Daoy (cell line): Measurements from ENCODE around the gene ZNF681. TPM values are rescaled to one million over a fixed set of nuclear protein-coding genes. Genes with fewer than 3 reads are reported as not detected.
"Not testable (repeated sequence)": the region's sequence is repeated elsewhere in the genome, so short reads cannot be mapped to it uniquely, and the experiment has no call there.

Experiments
- DNase-seq: peaks from one replicate; pipeline ENCODE4 v3.0.0-alpha.2; 2015; ENCODE audit warnings: low read depth
- total RNA-seq: library from RNA; depleted of rRNA; stranded (reverse); fragments of >200 nt; shearing (Covaris generic); gene quantifications from 2 replicates; pipeline ENCODE4 v1.2.3, GENCODE V29; 2014

ZNF681 gene
- total RNA-seq, 1 experiment from 2014 or later, result 1.9 TPM

GRCh38 chr19:23774106-23774505, 15.4 kb upstream of the ZNF681 start:
- no peak for DNase-seq

DNA sequence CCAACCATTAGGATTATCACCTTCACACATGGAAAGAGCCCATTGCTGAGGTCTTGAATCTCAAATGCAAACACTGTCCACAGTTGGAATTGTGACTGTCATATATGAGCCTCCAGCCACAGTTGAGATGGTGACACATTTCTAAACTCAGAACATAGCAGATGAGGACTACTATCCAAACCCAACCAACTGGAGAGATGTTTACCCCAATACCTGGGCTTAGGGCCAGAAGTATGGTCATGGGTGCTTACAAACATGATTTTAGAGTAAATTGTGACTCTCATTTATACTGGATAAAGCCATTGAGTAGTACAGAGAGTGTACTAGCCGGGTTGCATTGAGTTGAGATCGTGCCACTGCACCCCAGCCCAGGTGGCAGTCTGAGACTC, 14.0 kb upstream of the ZNF681 start:
- no peak for DNase-seq

GRCh38 chr19:23771761-23772674, 13.3 kb upstream of the ZNF681 start:
- no peak for DNase-seq

- DNase-seq, result no peak
These were observed 12.6 kb upstream of the ZNF681 start for GRCh38 chr19:23771316-23771715.

DNA sequence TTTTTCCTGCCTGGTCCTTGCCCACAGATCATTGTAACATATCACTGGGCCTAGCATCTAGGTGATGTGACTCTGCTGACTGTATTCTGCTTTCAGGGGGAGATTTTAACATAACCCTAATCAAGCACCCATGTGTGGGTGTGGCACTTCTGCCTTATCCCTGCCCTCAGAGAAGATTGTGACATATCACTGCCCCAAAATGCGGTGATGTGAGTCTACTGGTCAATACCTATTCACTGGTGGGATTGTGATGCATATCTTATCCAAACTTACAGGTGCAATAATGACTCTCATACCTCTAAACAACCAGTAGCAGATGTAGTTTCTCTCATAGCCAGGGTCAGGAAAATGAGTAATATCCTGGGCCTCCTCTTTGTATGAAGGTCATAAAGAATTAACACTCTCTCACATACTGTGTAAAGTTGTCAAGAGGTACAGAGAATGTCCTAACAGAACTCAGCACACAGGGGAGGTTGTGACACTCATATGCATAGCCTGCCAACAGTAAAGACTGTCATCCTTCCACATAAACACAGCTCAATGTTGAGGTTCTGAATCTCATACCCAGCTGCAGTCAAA, 12.1 kb upstream of the ZNF681 start:
- DNase-seq, result no peak

- DNase-seq, result no peak
These were observed 11.2 kb upstream of the ZNF681 start for GRCh38 chr19:23769691-23770468.

GRCh38 chr19:23766951-23767350, 8.3 kb upstream of the ZNF681 start:
- DNase-seq, result no peak

GRCh38 chr19:23764781-23765180, 6.1 kb upstream of the ZNF681 start:
- no peak for DNase-seq

DNA sequence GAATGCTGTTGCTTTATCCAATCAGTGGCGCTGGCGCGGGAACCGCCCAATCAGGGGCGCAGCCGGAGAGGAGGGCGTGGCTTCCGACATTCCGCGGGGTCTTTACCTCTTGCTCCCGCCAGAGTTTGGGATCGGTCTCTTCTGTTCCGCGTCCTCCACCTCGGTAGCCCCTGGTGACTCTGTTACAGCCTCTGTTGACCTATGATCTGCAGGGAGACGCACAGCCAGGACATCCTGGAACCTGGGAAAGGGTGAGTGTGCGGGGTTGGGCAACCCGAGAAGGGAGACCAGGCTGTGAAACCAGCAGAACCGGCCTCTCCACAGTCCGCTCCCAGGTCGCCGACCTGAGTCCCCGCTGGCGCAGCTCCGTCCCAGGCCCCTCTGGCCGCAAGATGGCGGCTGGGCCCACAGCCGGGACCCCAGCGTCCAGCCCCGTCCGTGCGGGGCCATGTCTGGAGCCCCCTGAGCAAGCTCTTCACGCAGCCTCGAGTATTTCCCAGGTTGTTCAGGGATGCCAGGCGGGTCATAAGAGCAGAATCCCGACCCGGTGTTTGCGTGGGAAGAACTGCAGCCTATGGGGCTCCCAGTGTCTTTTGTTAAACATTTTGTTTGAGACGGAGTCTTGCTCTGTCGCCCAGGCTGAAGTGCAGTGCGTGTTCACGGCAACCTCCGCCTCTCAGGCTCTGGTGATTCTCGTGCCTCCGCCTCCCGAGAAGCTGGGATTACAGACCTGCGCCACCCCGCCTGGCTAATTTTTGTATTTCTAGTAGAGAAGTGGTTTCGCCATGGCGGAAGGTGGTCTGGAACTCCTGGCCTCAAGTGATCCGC, 4.4 kb upstream of the ZNF681 start:
- DNase-seq, result peak; percentile 91

DNA sequence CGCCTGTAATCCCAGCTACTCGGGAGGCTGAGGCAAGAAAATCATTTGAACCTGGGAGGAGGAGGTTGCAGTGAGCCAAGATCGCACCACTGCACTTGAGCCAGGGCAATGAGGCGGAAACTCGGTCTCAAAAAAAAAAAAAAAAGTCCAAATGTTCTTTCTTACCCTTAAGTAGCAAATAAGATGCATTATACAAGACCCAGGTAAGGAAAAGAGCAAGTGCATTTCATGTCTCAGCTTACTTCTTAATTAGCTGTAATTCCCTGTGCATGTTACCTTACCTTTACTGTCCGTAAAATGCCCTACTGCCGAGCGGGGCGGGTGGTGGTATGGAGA, 3.8 kb upstream of the ZNF681 start:
- DNase-seq, result no peak

DNA sequence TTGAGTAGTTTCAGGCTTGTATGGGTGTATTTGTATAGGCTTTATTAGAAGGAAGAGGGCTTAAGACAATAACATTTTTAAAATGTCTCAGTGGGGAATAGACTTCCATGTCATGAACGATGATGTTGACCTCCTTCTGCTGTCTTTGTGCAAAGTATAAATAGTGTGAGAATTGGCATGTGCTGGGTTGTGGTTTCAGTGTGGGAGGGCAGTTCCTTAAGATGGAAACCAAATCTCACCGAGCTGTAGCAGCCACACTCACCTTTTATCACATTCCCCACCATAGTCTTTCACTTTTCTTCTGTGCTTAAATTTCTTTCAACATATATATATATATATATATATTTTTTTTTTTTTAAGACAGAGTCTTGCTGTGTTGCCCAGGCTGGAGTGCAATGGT, 1.6 kb upstream of the ZNF681 start:
- DNase-seq, result not testable (repeated sequence)

GRCh38 chr19:23743633-23744232, 15.0 kb downstream of the ZNF681 start:
- not testable (repeated sequence) for DNase-seq

DNA sequence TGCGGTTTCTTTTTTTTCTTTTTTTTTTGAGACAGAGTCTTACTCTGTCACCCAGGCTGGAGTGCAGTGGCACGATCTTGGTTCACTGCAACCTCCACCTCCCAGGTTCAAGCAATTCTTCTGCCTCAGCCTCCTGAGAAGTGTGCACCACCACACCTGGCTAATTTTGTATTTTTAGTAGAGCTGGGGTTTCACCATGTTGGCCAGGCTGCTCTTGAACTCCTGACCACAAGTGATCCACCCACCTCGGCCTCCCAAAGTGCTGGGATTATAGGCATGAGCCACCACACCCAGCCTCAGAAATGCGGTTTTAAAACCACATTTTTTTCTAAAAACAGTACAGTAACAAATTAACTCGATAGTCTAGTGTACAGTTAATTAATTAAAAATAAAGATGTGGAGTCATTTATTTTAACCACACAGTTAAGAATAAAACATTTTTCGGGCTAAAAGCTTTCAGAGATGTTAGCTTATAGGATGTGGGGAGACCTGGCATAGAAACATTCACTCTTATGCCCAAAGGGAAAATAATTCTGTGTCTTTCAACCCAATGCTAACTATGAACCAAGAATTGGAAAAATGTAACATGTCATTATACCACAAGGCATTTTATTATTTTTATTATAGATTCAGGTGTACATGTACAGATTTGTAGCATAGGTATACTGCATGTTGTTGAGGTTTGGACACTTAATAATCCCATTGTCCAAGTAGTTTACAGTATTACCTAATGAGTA, 27.8 kb downstream of the ZNF681 start:
- DNase-seq, result not testable (repeated sequence)

- not testable (repeated sequence) for DNase-seq
These were observed 34.5 kb downstream of the ZNF681 start for GRCh38 chr19:23724161-23724560.

- no peak for DNase-seq
These were observed 39.9 kb downstream of the ZNF681 start for GRCh38 chr19:23718802-23719201.

DNA sequence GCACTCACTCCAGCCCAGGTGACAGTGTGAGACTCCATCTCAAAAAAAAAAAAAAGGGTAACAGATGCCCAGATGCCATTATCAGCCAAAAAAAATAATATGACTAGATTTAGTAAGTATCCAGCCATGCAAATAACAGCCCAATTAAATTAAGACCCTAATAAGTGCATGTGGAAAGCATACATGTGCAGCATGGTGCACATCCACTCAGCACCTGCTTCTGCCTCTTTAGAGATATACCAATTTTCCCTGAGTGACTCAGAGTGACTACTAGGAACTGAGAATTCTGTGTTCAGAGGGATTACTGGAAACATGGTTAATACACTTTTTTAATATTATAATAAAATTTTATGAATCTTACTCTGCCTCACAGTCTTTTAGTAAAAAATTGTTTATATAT, 41.9 kb downstream of the ZNF681 start:
- DNase-seq, result no peak

GRCh38 chr19:23709347-23709746, 49.3 kb downstream of the ZNF681 start:
- no peak for DNase-seq

DNA sequence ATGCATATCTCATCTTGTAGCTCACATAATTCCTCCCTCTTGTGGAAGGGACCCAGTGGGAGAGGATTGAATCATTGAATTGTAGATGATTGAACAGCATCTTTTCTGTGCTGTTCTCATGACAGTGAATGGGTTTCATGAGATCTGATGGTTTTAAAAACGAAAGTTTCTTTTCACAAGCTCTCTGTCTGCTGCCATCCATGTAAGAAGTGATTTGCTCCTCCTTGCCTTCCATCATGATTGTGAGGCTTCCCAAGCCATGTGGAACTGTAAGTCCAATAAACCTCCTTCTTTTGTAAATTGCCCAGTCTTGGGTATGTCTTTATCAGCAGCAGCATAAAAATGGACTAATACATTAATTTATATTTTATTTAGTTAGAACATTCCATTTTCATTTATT, 52.0 kb downstream of the ZNF681 start:
- DNase-seq, result no peak

DNA sequence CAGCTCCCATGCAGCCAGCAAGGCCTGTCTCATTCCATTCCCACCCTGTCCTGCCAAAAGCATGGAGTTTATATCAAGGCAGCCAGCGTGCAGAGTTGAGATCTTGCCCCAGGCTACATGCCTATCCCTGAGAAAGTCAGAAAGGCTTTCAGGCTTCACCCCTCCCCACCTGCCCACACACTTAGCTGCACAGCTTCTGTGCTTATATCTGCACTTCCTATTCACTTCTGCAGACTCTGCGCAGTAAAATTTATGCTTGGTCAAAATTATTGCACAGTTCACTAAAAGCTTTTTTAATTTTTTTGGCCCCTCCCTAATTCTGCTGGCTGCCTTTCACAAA, 59.2 kb downstream of the ZNF681 start:
- peak; percentile 1 for DNase-seq

DNA sequence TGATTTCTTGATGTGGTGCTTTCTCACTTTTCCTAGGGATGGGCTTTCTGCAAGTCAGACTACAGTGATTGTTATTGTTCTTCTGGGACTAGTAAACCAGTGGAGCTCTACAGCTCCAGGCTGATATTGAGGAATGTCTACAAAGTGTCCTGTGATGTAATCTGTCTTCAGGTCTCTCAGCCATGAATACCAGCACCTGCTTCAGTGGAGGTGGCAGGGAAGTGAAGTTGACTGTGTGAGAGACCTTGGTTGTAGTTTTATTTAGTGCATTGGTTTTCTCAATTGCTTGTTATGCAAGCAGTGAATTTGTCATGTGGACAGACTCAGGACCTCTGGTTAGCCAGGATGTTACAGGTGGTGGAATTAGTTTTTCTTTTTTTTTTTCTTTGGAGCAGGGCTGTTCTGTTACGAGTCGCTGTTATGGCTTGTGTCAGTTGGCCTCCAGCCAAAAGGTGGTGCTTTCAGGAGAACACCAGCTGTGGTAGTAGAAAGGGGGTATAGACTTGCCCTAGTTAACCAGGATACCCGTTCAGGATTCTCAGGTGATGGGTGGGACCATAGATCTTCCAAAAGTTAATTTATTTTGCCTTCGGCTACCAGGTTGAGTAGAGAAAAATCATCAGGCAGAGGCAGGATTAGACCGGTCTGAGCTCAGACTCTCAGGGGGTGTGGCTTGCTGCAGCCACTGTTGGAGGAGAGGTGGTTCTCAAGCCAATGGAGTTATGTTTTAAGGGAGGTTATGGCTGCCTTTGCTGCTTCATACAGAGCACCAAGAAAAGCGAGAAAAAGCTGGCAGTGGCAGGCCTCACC, 59.8 kb downstream of the ZNF681 start:
- DNase-seq, result peak; percentile 2
